Stimulated activated CD4-positive, alpha-beta T cell treated with anti-CD3 and anti-CD28 coated beads, Interleukin-15, amount 100 ng/mL, for 48 hours (primary cell): ENCODE data around the gene CD69.

Source experiments
- DNase-seq, 2 donors: peaks; one replicate each; pipeline ENCODE4 v3.0.0-alpha.2; 2020; ENCODE audit warnings: low read depth in 2 of 2

Gene CD69

GRCh38 chr12:9760699-9761418 lies at the start of gene CD69:
Gene CD69 (minus strand): TSS chr12:9760901. CDS start chr12:9760820, 81 bp downstream.
- peak; percentile 70 to 71 for DNase-seq

DNA sequence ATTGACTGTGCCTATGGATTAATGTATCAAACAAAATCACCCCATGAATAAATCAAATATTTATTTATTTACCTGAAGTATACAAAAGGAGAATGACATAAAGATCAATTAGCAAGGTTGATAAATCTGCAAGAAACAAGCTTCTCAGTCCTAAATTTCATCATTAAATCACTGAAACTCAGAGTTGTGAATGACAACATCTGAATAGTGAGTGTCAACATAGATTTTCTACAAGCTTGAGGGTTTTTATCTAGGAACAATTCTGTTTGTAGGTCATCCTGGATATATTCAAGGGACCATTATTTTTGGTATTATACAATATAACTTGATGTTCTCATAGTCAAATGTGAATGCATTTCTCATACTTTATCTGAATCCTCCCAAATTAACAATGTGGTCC lies 49.2 kb upstream of the CD69 start:
- no peak for DNase-seq

DNA sequence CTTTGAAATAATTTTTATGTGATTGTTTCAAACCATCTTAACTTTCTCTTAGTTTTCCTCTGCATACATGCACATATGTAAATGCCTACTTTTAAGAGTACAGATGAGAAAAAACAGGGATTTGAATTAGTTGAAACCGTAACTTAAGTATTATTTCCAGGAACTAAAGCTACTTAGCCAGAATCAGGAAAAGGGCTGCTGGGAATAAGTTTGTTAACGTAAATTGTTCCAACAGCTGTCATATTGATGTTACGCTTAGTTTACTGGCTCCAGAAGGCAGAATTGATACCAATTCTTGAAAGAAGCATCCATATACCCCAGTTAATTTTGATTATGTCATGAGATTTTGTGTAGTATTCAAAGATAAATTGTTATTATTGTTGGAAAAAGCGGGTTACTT lies 48.6 kb upstream of the CD69 start:
- no peak for DNase-seq

DNA sequence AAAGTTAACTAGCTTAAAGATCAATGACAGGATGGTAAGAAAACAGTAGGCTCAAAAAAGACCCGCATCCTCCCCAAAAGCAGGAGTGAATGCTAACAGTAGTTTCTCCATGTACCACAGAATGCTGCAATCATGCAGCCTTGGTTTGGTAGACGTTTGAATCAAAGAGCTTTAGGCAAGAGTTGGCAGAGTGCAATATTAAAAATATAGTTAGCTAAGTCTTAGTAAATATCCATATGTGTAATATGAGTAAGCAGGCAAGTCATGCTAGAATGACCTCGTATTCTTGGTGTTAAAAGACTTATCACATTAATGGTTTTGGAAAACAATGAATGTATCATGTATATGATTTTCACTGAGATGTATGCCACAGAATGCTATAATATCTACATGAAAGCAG lies 47.8 kb upstream of the CD69 start:
- DNase-seq = no peak

DNA sequence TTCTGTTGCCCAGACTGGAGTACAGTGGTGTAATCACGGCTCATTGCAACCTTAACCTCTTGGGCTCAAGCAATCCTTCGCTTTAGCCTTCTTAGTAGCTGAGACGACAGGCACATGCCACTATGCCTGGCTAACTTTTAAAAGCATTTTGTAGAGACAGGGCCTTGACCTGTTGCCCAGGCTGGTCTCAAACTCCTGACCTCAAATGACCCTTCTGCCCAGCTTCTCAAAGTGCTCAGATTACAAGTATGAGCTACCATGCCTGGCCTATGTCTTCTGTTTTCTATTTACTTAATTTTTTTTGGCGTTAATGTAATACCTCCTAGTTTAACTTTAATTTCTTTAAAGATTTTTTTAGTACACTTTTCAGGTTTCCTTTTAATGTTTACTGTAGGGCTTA lies 46.0 kb upstream of the CD69 start:
- DNase-seq = no peak

DNA sequence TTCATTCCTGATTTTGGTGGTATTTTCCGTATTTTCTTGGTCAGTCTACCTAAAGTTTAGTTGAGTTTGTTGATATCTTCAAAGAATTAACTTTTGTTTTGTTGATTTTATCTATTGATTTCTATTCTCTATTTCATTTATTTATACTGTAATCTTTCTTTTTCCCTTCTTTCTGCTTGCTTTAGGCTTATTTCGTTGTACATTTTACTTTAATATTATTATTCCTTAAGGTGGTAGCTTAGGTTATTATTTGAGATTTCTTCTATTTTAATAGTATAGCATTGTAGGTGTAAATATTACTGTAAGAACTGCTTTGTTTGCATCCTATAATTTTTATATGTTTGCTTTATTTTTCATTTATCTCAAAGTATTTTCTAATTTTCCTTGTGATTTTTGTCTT lies 45.2 kb upstream of the CD69 start:
- DNase-seq = no peak

- no peak for DNase-seq
Measured at GRCh38 chr12:9799961-9800360, 39.3 kb upstream of the CD69 start.

- peak; percentile 53 to 61 for DNase-seq
Measured at GRCh38 chr12:9797722-9798619, 37.3 kb upstream of the CD69 start.

GRCh38 chr12:9796971-9797370 lies 36.3 kb upstream of the CD69 start:
- DNase-seq = no peak

DNA sequence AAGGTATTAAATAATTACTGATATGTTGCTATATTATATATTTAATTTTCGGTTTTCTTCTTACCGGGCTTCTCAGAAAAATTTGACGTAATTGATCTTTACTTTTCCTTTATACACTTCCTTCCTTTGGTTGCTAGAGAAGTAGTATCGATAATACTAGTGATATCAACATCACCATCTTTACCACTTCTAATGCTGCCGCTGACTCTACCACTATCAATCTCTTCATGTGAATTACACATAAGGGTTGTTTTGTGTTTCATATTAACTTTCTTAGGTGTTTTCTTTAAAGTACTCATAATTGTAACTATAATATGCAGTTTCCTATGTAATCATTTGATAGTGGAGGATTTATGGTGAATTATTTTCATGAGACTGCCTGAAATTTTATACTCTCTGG lies 35.6 kb upstream of the CD69 start:
- DNase-seq = no peak

- DNase-seq = no peak
Measured at GRCh38 chr12:9795945-9796344, 35.2 kb upstream of the CD69 start.

- no peak for DNase-seq
Measured at GRCh38 chr12:9794484-9795093, 33.9 kb upstream of the CD69 start.

DNA sequence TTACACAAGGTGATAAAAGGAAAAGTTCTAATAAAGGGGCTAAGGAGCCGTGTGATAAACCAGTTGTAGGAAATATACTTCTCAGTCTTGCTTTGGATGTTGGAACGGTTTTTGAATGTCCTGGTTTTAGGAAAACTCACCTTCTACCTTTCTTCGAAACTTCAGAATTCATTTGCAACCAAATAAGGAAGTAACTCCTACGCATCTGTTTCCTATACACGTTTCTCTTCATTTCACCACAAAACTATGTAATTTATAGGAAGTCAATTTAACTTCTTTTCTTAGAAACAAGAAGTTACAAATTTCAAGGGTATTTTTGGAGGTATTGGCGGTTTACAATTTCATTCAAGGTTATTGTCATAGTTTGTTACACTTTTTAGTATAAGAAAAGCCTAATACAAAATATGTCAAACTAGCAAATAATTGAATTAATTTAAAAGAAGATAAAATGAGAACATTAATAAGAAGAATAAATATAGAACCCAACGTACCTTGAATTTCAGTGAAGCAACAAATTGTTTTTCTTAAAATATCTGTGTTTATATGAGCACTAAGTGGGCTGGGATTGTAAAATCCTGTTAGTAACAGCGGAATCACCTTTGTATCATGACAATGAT lies 33.2 kb upstream of the CD69 start:
- no peak for DNase-seq

DNA sequence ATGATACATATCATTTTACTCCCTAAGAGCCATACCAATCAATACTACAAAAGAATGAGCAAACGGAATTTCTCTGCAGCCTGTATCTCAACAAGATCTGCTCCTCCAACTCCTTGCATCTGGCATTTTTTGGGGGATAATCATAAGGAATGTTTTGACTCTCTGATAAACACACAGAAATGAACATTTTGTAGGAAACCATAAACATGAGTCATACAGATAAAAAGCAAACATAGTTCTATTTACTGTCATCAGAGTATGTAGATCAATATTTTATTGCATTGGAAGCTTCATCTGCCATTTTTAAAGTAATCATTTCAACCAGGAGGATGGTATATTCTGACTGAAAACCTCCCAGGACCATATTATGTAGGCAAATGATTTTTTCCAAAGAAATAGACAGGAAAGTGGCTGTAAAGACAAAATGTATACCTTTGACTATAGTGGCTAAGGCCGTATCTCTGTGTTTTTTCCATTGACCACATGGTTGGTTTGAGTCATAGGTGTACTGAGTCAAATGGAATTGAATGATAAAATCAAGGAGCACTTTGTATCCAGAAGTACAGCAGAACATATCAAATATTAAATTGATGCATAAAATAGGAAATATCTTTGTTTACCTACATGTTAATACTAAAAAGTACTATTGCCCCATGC lies 32.4 kb upstream of the CD69 start:
- DNase-seq = no peak

DNA sequence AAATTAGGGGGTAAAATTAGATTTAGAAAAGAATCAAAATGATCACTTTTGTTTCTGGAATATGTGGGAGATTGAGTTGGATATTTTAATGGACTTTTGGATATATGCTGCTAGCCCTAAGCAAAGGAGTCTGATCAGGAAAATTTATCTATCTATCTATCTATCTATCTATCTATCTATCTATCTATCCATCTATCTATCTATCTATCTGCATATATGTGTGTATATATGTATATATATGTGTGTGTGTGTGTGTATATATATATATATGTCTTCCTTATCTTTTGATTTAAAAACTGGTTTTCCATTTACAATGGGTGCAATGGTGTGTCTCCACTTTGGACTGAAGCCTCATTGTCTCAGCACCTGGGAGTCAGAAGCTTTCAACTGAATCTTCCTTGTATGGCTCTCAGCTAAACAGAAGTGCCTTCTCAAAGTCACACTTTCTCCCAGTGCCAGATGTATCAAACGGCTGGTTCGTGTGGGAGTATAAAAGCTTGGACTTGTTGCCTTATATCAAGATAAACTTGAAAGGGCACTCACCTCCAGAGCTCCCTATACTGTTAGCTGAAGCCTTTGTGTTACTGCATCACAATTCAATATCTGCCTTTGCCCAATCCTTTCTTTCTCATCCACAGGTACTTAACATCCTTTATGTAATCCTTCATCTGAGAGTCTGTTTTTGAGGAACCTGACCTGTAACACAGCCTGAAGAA lies 31.6 kb upstream of the CD69 start:
- DNase-seq = no peak

- DNase-seq = no peak
Measured at GRCh38 chr12:9786726-9787717, 26.3 kb upstream of the CD69 start.

DNA sequence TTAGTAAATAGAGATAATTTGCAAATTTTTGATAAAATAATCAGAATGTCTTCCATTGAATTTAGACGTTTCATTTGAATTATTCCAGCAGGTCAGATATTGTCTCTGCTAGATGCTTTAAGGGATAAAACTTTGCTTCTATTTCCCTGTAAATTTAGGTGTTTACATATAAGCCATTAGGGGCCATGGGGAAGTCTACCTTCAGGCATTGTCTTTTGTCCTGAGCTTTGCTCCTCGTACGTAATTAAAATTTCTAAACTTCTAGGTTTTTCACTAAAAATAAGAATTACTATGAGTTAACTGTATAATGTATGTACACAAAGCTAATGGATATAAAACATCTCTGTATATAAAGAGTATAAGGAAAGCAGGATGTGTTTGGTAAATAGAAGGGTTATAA lies 24.1 kb upstream of the CD69 start:
- DNase-seq = no peak

GRCh38 chr12:9784326-9784725 lies 23.6 kb upstream of the CD69 start:
- DNase-seq = no peak

- DNase-seq = no peak
Measured at GRCh38 chr12:9782547-9783382, 22.1 kb upstream of the CD69 start.
